ENCODE measurements around the gene PLCH1. TPM values are rescaled to one million over a fixed set of nuclear protein-coding genes. Genes with fewer than 3 reads are reported as not detected.

PLCH1 gene
- total RNA-seq, 1 experiment from 2014 or later, result 3.8 TPM

GRCh38 chr3:155704771-155705559 is 39.9 kb downstream of the PLCH1 start:
- Histone ChIP-seq H4K20me1 (ENCODE audit: insufficient read depth) (no peaks in the 10 kb centered on the region), H3K4me1 (ENCODE audit: control insufficient read depth in 1 of 2, insufficient read depth in 2 of 2, low read length in 2 of 2) (no peaks in the 10 kb centered on the region), H3K9ac (ENCODE audit: low read length) (no peak overlapping the region), H3K36me3 (ENCODE audit: control insufficient read depth in 1 of 2, insufficient read depth in 2 of 2, low read length in 2 of 2) (no peaks in the 10 kb centered on the region), H3K9me2 (ENCODE audit: insufficient read depth) (no peaks in the 10 kb centered on the region), H3K4me3 (replicated peaks in 1 of 2; ENCODE audit: low read depth in 1 of 2, low read length in 2 of 2) (no peak overlapping the region), H3K9me3 (ENCODE audit: control insufficient read depth in 1 of 2, insufficient read depth in 1 of 2, low read depth in 1 of 2, low read length in 2 of 2) (no peaks in the 10 kb centered on the region), H3K4me2 (ENCODE audit: low read length) (no peak overlapping the region), H3K27ac (ENCODE audit: low read depth, low read length) (no peak overlapping the region), H2AFZ (ENCODE audit: low read depth, low read length, poor library complexity, severe bottlenecking) (no peak overlapping the region), H3K79me2 (ENCODE audit: insufficient read depth, low read length) (no peaks in the 10 kb centered on the region), H3K27me3 (ENCODE audit: insufficient read depth, low read length) (no peaks in the 10 kb centered on the region)
- ChIA-PET CTCF (interaction anchor here (0.5 kb wide), 1 partner anchor 324 kb away, joined by 4 read pairs; no protein-coding TSS in a partner anchor), RAD21 (ENCODE audit: low non-redundant PET in 1 of 2, low total read pairs in 2 of 2, uncharacterized antibody in 2 of 2, unreplicated experiment in 2 of 2) (no interaction called here), POLR2A (no interaction called here)
- intact Hi-C loops (cut with micrococcal nuclease), result loop anchor here (5.0 kb wide), 1 partner anchor 948 kb away; no protein-coding TSS in a partner anchor
- no TSS peak for BruUV-seq (replicated peaks)
- TF ChIP-seq SRF (IDR thresholded peaks at IDR 0.05; ENCODE audit: low read depth) (no peak), MAX (IDR thresholded peaks at IDR 0.05) (no peak), ELF1 (IDR thresholded peaks at IDR 0.05; ENCODE audit: borderline replicate concordance, low read depth) (no peak), ZNF274 (IDR thresholded peaks at IDR 0.05; ENCODE audit: low read depth, low read length) (no peak), FOSL1 (IDR thresholded peaks at IDR 0.05; ENCODE audit: low read depth) (no peak), EGR1 (IDR thresholded peaks at IDR 0.05; ENCODE audit: low read depth) (no peak), POLR2A (IDR thresholded peaks at IDR 0.05; ENCODE audit: borderline replicate concordance, extremely low read depth, insufficient read depth, insufficient read length) (no peak), YY1 (IDR thresholded peaks at IDR 0.05; ENCODE audit: extremely low read depth, insufficient replicate concordance, low read depth, low read length) (no peak), REST (IDR thresholded peaks at IDR 0.05; ENCODE audit: low read depth) (no peak), CEBPB (IDR thresholded peaks at IDR 0.05; ENCODE audit: low read depth) (no peak), SIN3A (IDR thresholded peaks at IDR 0.05; ENCODE audit: low read depth) (no peak), CBX3 (IDR thresholded peaks at IDR 0.05; ENCODE audit: low read depth) (no peak), ATF3 (IDR thresholded peaks at IDR 0.05) (no peak), POLR2AphosphoS5 (IDR thresholded peaks at IDR 0.05; ENCODE audit: low read depth, low read length) (no peak), RAD21 (IDR thresholded peaks at IDR 0.05; ENCODE audit: low read depth) (no peak)
- DNase-seq (ENCODE audit: low read depth, low spot score) (no peak), ATAC-seq (no peak)
